Upper lobe of right lung (tissue), 1 donor: ENCODE measurements around the gene PRRT1. TPM values are rescaled to one million over a fixed set of nuclear protein-coding genes. Genes with fewer than 3 reads are reported as not detected.

ENCODE experiments used
- ATAC-seq: fragments of 200-7000 bp; cut with Tn5 transposase; one replicate; pipeline ENCODE4 v1.9.1; 2020; ENCODE audit warnings: mild to moderate bottlenecking, moderate library complexity
- DNase-seq: peaks from one replicate; pipeline ENCODE4 v3.0.0-alpha.2; 2020
- H3K27ac ChIP-seq: fragments of 200-600 bp; one replicate; pipeline ENCODE4 v1.8.0; 2022
- H3K27me3 ChIP-seq: fragments of 200-600 bp; one replicate; pipeline ENCODE4 v1.8.0; 2022; ENCODE audit warnings: mild to moderate bottlenecking
- H3K36me3 ChIP-seq: fragments of 200-600 bp; one replicate; pipeline ENCODE4 v1.8.0; 2022
- H3K4me1 ChIP-seq: fragments of 200-600 bp; one replicate; pipeline ENCODE4 v1.8.0; 2022
- H3K4me3 ChIP-seq: fragments of 200-600 bp; one replicate; pipeline ENCODE4 v1.8.0; 2022; ENCODE audit warnings: mild to moderate bottlenecking
- H3K9me3 ChIP-seq: fragments of 200-600 bp; one replicate; pipeline ENCODE4 v1.8.0; 2022
- CTCF ChIP-seq: fragments of 200-600 bp; IDR thresholded peaks from one replicate; pipeline ENCODE4 v1.8.0; 2022; ENCODE audit warnings: antibody characterized with exemption
- intact Hi-C: fragments of 100-400 bp; cut with DNase I; formaldehyde crosslinking; loops from one replicate; pipeline ENCODE4 v1.11.0; 2022
- total RNA-seq: library from RNA; stranded (reverse); fragmentation: NEBNext Ultra II Directional; extraction: Animal tissue kit (Norgen Biotek cat#: 25700); gene quantifications from one replicate; pipeline ENCODE4 v1.2.1, GENCODE V29; 2021
- donor health status: DM: no; HTN: yes; CAD: no; lungs with severe emphysema.

Gene PRRT1
- total RNA-seq, 1 donor from 2014 or later = 1.4 TPM

- TF ChIP-seq CTCF = no peak
Observed at GRCh38 chr6:32132110-32132509, 19.6 kb downstream of the PRRT1 start.

GRCh38 chr6:32131439-32131948, 20.2 kb downstream of the PRRT1 start:
- H3K9me3 ChIP-seq = no peaks in the 10 kb centered on the region
- H3K36me3 ChIP-seq = peaks cover 3% of the 10 kb centered on the region
- TF ChIP-seq CTCF = no peak
- ATAC-seq (no peak), DNase-seq (no peak)
- no peaks in the 10 kb centered on the region for H3K27me3 ChIP-seq
- H3K4me1 ChIP-seq = peaks cover 24% of the 10 kb centered on the region
- H3K27ac ChIP-seq = no peak overlapping the region
- no peak overlapping the region for H3K4me3 ChIP-seq
- intact Hi-C loops = no loop called here

More at GRCh38 chr6:32132110-32132509, 19.6 kb downstream of the PRRT1 start:
- Histone ChIP-seq H3K4me1 (peaks cover 18% of the 10 kb centered on the region), H3K27me3 (no peaks in the 10 kb centered on the region), H3K4me3 (no peak overlapping the region), H3K36me3 (no peaks in the 10 kb centered on the region), H3K27ac (no peak overlapping the region), H3K9me3 (no peaks in the 10 kb centered on the region)
- DNase-seq (no peak), ATAC-seq (no peak)
- intact Hi-C loops = no loop called here

GRCh38 chr6:32129297-32130088, 22.2 kb downstream of the PRRT1 start:
- peak; percentile 52 for ATAC-seq
- intact Hi-C loops = no loop called here
- peaks cover 26% of the 10 kb centered on the region for H3K4me1 ChIP-seq
- TF ChIP-seq CTCF = no peak
- peak overlapping the region; percentile 59 for H3K4me3 ChIP-seq
- H3K27ac ChIP-seq = peak overlapping the region; percentile 78
- no peaks in the 10 kb centered on the region for H3K27me3 ChIP-seq
- peaks cover 23% of the 10 kb centered on the region for H3K36me3 ChIP-seq
- DNase-seq = no peak
- H3K9me3 ChIP-seq = no peaks in the 10 kb centered on the region

- intact Hi-C loops = no loop called here
- H3K36me3 ChIP-seq = peaks cover 30% of the 10 kb centered on the region
- ATAC-seq = no peak
- no peak for DNase-seq
- no peaks in the 10 kb centered on the region for H3K9me3 ChIP-seq
- peak overlapping the region; percentile 59 for H3K4me3 ChIP-seq
- peaks cover 26% of the 10 kb centered on the region for H3K4me1 ChIP-seq
- peak overlapping the region; percentile 78 for H3K27ac ChIP-seq
- H3K27me3 ChIP-seq = no peaks in the 10 kb centered on the region
- no peak for TF ChIP-seq CTCF
Observed at GRCh38 chr6:32128751-32129296, 22.9 kb downstream of the PRRT1 start.

GRCh38 chr6:32127717-32128592, 23.8 kb downstream of the PRRT1 start, which contains the start of gene ATF6B:
Gene ATF6B (minus strand): TSS chr6:32128246. CDS start chr6:32128207, 39 bp downstream.
- H3K36me3 ChIP-seq = peaks cover 39% of the 10 kb centered on the region
- no peaks in the 10 kb centered on the region for H3K27me3 ChIP-seq
- peak within 1 kb of the TSS; percentile 71 for H3K4me3 ChIP-seq
- no peaks in the 10 kb centered on the region for H3K9me3 ChIP-seq
- no peak for TF ChIP-seq CTCF
- ATAC-seq (peak; percentile 96), DNase-seq (peak; percentile 98)
- H3K4me1 ChIP-seq = peaks cover 26% of the 10 kb centered on the region
- intact Hi-C loops = no loop called here
- H3K27ac ChIP-seq = peak within 1 kb of the TSS; percentile 79
